Medulla oblongata (tissue), 1 donor: ENCODE results near the gene DIPK2B.

Source experiments
- DNase-seq: peaks from one replicate; pipeline ENCODE4 v3.0.0-alpha.2; 2015; ENCODE audit errors: extremely low spot score

Gene DIPK2B

DNA sequence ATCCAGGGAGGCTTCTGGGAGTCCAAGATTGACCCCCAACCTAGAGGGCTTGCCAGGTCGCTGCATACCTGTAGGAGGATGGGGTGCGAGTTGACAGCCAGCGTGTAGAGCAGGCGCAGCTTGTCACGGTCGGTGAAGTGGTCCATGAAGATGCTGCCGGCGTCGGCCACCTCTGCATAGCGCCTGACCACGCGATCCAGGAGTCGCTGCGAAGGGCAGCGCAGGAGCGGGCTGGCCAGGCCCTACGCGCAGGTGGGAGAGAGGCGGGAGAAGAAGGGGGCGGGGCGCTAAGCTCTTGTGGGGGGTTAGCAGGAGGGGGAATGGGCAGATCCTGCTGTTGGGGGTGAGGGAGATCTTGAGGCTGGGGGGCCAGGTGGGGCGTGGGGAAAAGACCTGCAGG is 43.0 kb downstream of the DIPK2B start:
- DNase-seq: no peak

GRCh38 chrX:45154462-45154861 is 46.2 kb downstream of the DIPK2B start:
- no peak for DNase-seq

GRCh38 chrX:45154033-45154360 is 46.7 kb downstream of the DIPK2B start:
- no peak for DNase-seq
